HEK293T (cell line): ENCODE measurements around the gene FETUB.

Source experiments
- CTCF ChIA-PET: fragments of 350-600 bp; formaldehyde crosslinking; extraction: SDS; loops from one replicate; lab custom pipeline; 2021; ENCODE audit warnings: antibody characterized with exemption, inconsistent platforms; lab: Yijun Ruan, JAX
- POLR2A ChIA-PET: fragments of 350-600 bp; formaldehyde crosslinking; extraction: SDS; loops from one replicate; lab custom pipeline; 2020; ENCODE audit warnings: antibody characterized with exemption, inconsistent platforms; lab: Yijun Ruan, JAX
- DNase-seq: peaks from one replicate; pipeline ENCODE4 v3.0.0; 2012; ENCODE audit warnings: mixed read lengths; ENCODE audit errors: extremely low spot score
- ARNT ChIP-seq: fragments of 450-650 bp; IDR thresholded peaks from 2 replicates; pipeline ENCODE4 v1.6.1; 2017; ENCODE audit warnings: mild to moderate bottlenecking
- BHLHE40 ChIP-seq: fragments of 450-650 bp; IDR thresholded peaks from 2 replicates; pipeline ENCODE4 v1.6.1; 2016; ENCODE audit warnings: mild to moderate bottlenecking, moderate library complexity, borderline replicate concordance
- CTBP1 ChIP-seq: fragments of 450-650 bp; IDR thresholded peaks from 2 replicates; pipeline ENCODE4 v1.6.1; 2016; ENCODE audit warnings: borderline replicate concordance
- ELF4 ChIP-seq: fragments of 450-650 bp; IDR thresholded peaks from 2 replicates; pipeline ENCODE4 v1.6.1; 2017; ENCODE audit warnings: antibody characterized with exemption
- FOXA1 ChIP-seq: fragments of 450-650 bp; IDR thresholded peaks from 2 replicates; pipeline ENCODE4 v1.6.1; 2016; ENCODE audit warnings: mild to moderate bottlenecking
- FOXK2 ChIP-seq: fragments of 450-650 bp; IDR thresholded peaks from 2 replicates; pipeline ENCODE4 v1.6.1; 2016; ENCODE audit warnings: mild to moderate bottlenecking
- FOXM1 ChIP-seq: fragments of 450-650 bp; IDR thresholded peaks from 2 replicates; pipeline ENCODE4 v1.6.1; 2017; ENCODE audit warnings: mild to moderate bottlenecking, borderline replicate concordance
- HDGF ChIP-seq: fragments of 450-650 bp; IDR thresholded peaks from 2 replicates; pipeline ENCODE4 v1.6.1; 2017; ENCODE audit warnings: antibody characterized with exemption, borderline replicate concordance
- L3MBTL2 ChIP-seq: fragments of 450-650 bp; conservative IDR thresholded peaks from 2 replicates; pipeline ENCODE4 v1.6.1; 2016; ENCODE audit warnings: mild to moderate bottlenecking
- LEF1 ChIP-seq: fragments of 450-650 bp; IDR thresholded peaks from 2 replicates; pipeline ENCODE4 v1.6.1; 2017; ENCODE audit warnings: mild to moderate bottlenecking, borderline replicate concordance
- NFRKB ChIP-seq: fragments of 450-650 bp; IDR thresholded peaks from 2 replicates; pipeline ENCODE4 v1.6.1; 2016; ENCODE audit warnings: mild to moderate bottlenecking, moderate library complexity
- SP1 ChIP-seq: fragments of 450-650 bp; IDR thresholded peaks from 2 replicates; pipeline ENCODE4 v1.6.1; 2017
- SUZ12 ChIP-seq: fragments of 450-650 bp; IDR thresholded peaks from 2 replicates; pipeline ENCODE4 v1.6.1; 2016; ENCODE audit warnings: mild to moderate bottlenecking
- TARDBP ChIP-seq: fragments of 450-650 bp; IDR thresholded peaks from 2 replicates; pipeline ENCODE4 v1.6.1; 2016
- ZNF384 ChIP-seq: fragments of 450-650 bp; IDR thresholded peaks from 2 replicates; pipeline ENCODE4 v1.6.1; 2016
- TF ChIP-seq, protein P1 (sequence below): fragments of 450-650 bp; IDR thresholded peaks from 2 replicates; pipeline ENCODE4 v1.6.1; 2016

Gene FETUB

DNA sequence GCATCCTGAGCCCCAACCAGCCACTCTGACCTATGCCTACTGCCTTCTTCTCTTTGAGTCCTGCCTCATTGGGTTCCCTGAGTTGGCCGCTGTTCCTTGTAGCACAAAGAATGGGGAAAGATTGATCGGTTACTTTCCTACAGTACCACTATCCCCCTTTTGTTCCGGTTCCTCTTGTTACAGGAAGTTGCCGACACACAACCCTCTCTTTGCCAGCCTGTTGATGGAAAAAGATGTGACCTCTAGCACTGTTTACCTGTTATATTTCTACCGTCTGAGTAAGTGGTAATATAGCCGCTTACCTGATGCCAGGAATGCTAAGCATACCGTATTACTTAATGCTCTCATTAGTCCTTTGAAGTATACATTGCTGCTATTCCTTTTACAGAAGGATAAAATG lies 37.0 kb upstream of the FETUB start:
- TF ChIP-seq HDGF (no peak), FOXM1 (no peak), SP1 (no peak), LEF1 (no peak), ZNF384 (no peak), SUZ12 (no peak), FOXK2 (no peak), BHLHE40 (no peak), TARDBP (no peak), CTBP1 (no peak), L3MBTL2 (no peak), NFRKB (no peak), ARNT (no peak), FOXA1 (no peak), ELF4 (no peak)
- TF ChIP-seq, protein P1, sequence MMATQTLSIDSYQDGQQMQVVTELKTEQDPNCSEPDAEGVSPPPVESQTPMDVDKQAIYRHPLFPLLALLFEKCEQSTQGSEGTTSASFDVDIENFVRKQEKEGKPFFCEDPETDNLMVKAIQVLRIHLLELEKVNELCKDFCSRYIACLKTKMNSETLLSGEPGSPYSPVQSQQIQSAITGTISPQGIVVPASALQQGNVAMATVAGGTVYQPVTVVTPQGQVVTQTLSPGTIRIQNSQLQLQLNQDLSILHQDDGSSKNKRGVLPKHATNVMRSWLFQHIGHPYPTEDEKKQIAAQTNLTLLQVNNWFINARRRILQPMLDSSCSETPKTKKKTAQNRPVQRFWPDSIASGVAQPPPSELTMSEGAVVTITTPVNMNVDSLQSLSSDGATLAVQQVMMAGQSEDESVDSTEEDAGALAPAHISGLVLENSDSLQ = no peak
- ChIA-PET CTCF (no interaction called here), POLR2A (no interaction called here)
- DNase-seq = no peak

DNA sequence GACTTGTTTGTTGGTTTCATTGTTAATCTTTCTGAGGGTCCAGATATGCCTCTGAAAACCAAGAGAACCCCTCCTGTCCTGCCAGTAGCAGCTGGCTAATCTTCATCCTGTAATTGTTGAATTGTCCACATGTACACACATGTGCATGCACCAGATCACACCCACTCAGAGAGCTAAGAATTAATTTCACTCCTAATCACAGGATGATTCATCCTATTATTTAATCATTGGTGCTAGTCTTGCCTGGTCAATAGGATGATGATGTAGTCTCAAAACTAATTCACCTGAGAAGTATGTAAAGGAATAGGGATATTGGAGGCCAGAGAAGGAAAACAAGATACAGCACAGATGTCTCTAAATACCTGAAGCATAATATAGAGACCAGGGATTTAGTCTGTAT lies 35.1 kb upstream of the FETUB start:
- DNase-seq = no peak
- TF ChIP-seq L3MBTL2 (no peak), ELF4 (no peak), LEF1 (no peak), NFRKB (no peak)
- ChIA-PET POLR2A (interaction anchor here (1.5 kb wide), 1 partner anchor 178 kb away, joined by 3 read pairs; the partner anchor contains the start of gene EIF4A2), CTCF (no interaction called here)

DNA sequence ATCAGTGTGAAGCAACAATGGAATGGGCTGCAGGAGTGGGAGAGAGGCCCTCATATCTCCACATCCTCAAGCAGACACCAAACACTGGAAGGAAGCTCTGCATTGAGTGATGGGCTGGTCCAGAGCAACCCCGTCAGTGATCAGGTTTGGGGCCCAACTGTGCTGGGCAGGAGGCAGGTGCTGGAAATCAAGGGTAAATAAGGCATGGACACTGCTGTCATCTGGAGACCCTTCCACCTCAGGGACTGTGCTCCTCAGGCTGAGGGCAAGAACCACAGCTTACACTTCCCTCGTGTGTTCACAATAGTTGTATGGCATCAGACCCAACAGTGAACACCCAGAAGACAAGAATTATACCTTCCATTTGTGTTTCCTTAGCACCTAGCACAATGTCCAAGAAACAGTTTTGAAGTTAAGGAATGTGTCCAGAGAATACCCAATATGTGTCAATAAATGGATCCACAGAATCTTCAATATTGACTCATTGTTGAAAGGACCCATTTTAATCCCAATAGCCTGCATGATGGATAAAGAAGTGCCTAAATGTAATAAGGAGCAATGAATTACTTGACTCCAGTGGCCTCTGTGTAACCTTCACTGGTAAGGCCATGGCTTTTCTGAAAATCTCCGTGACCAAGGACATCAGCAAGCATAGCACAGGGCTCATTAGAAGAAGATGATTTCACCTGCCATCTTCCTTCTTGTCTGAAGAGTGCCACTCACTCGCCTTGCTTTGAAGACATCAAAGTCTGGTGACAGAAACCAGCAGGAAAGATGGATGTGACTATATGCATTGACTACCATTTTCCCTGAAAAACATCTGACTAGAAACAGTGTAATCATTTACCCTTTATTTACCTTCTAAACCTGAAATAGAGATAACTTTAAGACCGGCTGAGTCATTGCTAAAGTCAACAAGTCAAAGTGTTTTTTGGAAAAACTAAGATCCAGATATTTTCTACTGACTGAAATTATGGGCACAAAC lies 34.3 kb upstream of the FETUB start:
- no peak for DNase-seq
- POLR2A ChIA-PET = no interaction called here
- TF ChIP-seq SP1 = no peak
- TF ChIP-seq CTBP1 = no peak
- TF ChIP-seq FOXM1 = no peak
- CTCF ChIA-PET = no interaction called here

DNA sequence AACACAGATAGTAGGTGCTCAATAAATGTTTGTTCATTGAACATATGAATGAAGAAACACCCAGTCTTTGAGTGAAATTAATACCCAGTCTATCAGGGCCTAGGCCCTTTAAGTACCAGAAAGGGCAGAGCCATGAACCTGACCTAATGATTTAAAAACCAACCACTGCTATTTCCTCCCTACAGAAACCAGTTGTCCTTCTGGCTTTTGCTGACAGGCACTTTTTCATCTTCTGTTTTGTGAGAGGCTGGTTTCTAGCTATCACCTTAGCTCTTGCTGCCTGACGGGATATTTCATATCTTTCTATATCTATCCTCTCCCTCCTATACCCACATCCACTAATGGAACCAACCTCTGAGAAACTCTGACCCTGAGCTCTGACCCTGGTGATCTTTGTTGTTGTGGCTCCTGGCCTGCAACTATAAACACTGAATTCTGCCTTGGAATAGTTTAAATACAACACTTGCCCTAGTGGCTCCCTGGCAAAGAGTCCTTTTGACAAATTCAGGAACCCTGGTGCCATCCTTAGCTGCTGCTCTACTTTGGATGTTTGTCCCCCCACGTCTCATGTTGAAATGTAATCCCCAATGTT lies 31.5 kb upstream of the FETUB start:
- no peak for TF ChIP-seq FOXM1
- no peak for TF ChIP-seq SUZ12
- TF ChIP-seq LEF1 = no peak
- TF ChIP-seq HDGF = no peak
- no peak for TF ChIP-seq NFRKB
- TF ChIP-seq ELF4 = no peak
- TF ChIP-seq ZNF384 = no peak
- no peak for TF ChIP-seq CTBP1
- DNase-seq = no peak
- ChIA-PET CTCF (interaction anchor here (1.7 kb wide), 1 partner anchor 213 kb away, joined by 11 read pairs; no protein-coding TSS in a partner anchor), POLR2A (no interaction called here)

DNA sequence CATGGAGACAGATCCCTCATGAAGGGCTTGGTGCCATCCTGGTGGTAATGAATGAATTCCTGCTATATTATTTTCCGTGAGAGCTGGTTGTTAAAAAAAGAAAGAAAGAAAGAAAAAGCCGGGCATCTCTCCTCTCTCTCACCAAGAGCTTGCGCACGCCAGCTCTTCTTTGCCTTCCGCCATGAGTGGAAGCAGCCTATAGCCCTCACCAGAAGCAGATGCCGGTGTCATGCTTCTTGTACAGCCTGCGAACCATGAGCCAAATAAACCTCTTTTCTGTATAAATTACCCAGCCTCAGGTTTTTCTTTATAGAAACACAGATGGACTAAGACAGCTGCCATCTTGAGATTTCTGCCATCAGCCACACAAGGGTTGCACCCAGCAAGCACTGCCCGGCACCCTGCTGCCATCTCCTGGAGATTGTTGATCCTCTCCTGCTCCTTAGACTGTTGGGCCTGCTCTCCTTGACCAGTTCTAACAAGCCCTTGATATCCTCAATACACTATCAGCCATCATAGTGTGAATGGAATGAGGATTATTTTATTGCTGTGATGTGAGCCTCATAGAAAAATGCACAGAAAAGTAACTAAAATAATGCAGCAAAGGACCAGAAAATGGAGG lies 30.8 kb upstream of the FETUB start:
- ChIA-PET POLR2A (no interaction called here), CTCF (interaction anchor here (1.7 kb wide), 1 partner anchor 212 kb away, joined by 11 read pairs; no protein-coding TSS in a partner anchor)
- TF ChIP-seq L3MBTL2 (no peak), HDGF (no peak), FOXA1 (no peak), ELF4 (no peak), ZNF384 (no peak)
- DNase-seq = no peak

DNA sequence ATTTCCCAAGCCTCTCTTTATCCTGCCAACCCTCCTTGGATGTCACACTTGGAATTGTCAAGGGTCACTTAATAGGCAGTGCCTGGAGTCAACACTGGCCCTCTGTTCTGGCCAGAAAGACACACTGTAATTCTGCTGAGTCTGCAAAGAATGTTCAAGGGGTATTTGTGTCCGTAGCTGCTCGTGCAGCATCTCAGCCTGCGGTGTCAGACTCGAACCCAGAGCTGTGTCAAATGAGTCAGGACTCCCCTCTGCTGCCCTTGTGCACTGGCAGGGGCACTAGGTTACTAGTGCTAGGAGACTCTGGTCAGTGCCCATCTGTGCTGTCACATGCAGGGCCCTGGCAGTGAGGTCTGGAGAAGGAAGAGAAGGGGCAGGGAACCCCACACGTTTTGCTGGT lies 28.1 kb upstream of the FETUB start:
- no peak for DNase-seq
- POLR2A ChIA-PET = no interaction called here
- TF ChIP-seq ZNF384 (no peak), FOXK2 (no peak), L3MBTL2 (no peak), TARDBP (no peak), SP1 (no peak), NFRKB (no peak), HDGF (no peak), LEF1 (no peak), BHLHE40 (no peak), SUZ12 (no peak), ARNT (no peak), FOXA1 (no peak), ELF4 (no peak), FOXM1 (no peak), CTBP1 (no peak)
- TF ChIP-seq, protein P1 = no peak
- CTCF ChIA-PET = no interaction called here
